Ascending aorta (tissue), 2 donors: ENCODE results near the gene ARPC5L. TPM values are rescaled to one million over a fixed set of nuclear protein-coding genes. Genes with fewer than 3 reads are reported as not detected.

Experiments used
- DNase-seq, 2 donors: peaks; one replicate each; pipeline ENCODE4 v3.0.0-alpha.2; 2019; ENCODE audit warnings: low spot score in 2 of 2
- H3K27ac ChIP-seq, 2 donors: fragments of 200-600 bp; sonication (generic); one replicate each; pipeline ENCODE4 v1.5.1; 2016 to 2017; ENCODE audit warnings: mild to moderate bottlenecking in 1 of 2
- H3K27me3 ChIP-seq: fragments of 200-600 bp; sonication (generic); one replicate; pipeline ENCODE4 v1.5.1; 2017
- H3K36me3 ChIP-seq, 2 donors: fragments of 200-600 bp; sonication (generic); one replicate each; pipeline ENCODE4 v1.5.1; 2016
- H3K4me1 ChIP-seq, 2 donors: fragments of 200-600 bp; sonication (generic); one replicate each; pipeline ENCODE4 v1.5.1; 2016 to 2017; ENCODE audit warnings: mild to moderate bottlenecking in 1 of 2
- H3K4me3 ChIP-seq, 2 donors: fragments of 200-600 bp; sonication (generic); one replicate each; pipeline ENCODE4 v1.5.1; 2016 to 2017; ENCODE audit warnings: mild to moderate bottlenecking in 1 of 2
- H3K9me3 ChIP-seq, 2 donors: fragments of 200-600 bp; sonication (generic); one replicate each; pipeline ENCODE4 v1.5.1; 2016
- intact Hi-C: fragments of 100-400 bp; cut with DNase I; formaldehyde crosslinking; loops from one replicate; pipeline ENCODE4 v1.15.1; 2023
- total RNA-seq: library from RNA; depleted of rRNA; stranded (reverse); fragments of >200 nt; gene quantifications from one replicate; pipeline ENCODE4 v1.1.0, GENCODE V29; 2016
- TF ChIP-seq, protein P1 (sequence below), 3 experiments: fragments of 200-600 bp in 2 of 3; fragments of 450-650 bp in 1 of 3; sonication (generic) in 2 of 3; IDR thresholded peaks; one replicate each; pipeline ENCODE4 v1.5.1; 2016 to 2019; ENCODE audit warnings: antibody characterized with exemption in 3 of 3, mild to moderate bottlenecking in 1 of 3, moderate library complexity in 1 of 3

The ARPC5L gene
- total RNA-seq, 1 donor from 2014 or later: 12.0 TPM

DNA sequence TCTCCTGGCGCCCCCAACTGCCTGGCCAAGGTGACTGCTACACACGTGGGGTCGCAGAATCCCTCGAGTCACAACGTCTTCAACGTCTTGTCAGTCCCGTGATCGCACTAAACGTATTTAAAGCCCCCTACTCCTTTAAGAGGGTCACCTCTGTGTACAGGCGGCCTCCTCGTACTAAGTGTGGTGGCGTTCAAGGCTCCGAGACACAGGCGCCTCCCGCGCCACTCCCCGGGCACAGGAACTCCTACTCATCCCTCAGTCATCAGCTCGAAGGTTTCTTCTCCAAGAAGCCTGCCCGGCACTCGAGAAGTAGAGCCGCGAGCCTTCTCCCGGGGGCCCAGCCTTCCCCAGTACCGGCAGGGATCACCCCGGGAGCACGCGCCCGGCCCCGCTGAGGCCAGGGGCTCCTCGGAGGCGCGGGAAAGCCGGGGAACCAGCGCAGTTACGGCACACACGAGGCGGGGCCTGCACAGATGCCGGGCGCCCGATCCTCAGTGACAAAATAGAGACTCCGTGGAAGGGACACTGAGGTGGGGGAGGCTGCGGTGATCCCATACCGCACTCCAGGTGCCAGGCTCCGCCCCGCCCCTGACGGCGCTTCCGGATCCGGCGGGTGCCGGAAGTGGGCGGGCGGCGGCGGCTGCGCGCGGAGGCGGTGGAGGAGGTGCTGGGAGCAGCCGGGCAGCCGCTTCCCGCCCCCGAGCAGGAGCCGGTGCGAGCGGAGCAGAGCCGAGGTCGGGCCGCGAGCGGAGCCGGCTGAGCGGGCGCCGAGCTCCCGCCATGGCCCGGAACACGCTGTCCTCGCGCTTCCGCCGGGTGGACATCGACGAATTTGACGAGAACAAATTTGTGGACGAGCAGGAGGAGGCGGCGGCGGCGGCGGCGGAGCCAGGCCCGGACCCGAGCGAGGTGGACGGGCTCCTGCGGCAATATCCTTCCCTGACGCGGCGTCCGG is 6.9 kb downstream of the ARPC5L start:
- TF ChIP-seq, protein P1, sequence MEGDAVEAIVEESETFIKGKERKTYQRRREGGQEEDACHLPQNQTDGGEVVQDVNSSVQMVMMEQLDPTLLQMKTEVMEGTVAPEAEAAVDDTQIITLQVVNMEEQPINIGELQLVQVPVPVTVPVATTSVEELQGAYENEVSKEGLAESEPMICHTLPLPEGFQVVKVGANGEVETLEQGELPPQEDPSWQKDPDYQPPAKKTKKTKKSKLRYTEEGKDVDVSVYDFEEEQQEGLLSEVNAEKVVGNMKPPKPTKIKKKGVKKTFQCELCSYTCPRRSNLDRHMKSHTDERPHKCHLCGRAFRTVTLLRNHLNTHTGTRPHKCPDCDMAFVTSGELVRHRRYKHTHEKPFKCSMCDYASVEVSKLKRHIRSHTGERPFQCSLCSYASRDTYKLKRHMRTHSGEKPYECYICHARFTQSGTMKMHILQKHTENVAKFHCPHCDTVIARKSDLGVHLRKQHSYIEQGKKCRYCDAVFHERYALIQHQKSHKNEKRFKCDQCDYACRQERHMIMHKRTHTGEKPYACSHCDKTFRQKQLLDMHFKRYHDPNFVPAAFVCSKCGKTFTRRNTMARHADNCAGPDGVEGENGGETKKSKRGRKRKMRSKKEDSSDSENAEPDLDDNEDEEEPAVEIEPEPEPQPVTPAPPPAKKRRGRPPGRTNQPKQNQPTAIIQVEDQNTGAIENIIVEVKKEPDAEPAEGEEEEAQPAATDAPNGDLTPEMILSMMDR (IDR thresholded peaks at IDR 0.05): no peak
- intact Hi-C loops: loop anchor here (1.0 to 10.0 kb wide), 4 partner anchors 7 to 879 kb away; partner anchors contain the start of genes GOLGA1, PBX3, RPL35 and SCAI

DNA sequence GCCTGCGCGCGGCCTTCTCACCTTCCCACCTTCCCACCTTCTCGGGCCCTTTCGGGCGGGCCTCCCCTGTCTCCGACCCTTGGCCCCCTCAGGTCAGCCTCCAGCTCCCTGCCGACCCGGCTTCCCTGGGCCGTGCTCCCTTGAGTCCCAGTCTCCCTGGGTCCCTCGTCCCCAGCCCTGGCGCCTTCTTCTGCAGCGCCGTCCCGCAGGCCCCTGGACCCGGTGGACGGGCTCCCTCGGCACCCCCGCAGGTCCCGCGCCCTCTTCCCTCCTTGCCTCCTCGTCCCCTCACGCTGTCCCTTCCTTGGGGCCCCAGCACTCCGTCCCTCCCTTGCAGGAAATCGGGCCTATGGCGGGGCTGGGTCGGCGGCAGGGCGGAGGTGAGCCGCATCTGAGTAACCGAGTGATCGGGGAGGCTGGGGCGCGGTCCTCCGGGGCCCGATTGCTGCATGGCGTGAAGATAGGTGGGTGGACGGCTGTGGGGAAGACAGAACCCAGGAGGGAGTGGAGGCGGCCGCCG is 7.6 kb downstream of the ARPC5L start:
- Histone ChIP-seq H3K4me3 (peak overlapping the region; percentile 63 to 84), H3K4me1 (peaks cover 8 to 31% of the 10 kb centered on the region in 2 donors), H3K27me3 (no peaks in the 10 kb centered on the region), H3K9me3 (no peaks in the 10 kb centered on the region), H3K36me3 (peaks cover 9 to 11% of the 10 kb centered on the region in 2 donors), H3K27ac (peak overlapping the region; percentile 89 to 96)
- no peak for DNase-seq
- intact Hi-C loops: loop anchor here (1.0 to 10.0 kb wide), 4 partner anchors 8 to 878 kb away; partner anchors contain the start of genes GOLGA1, PBX3, RPL35 and SCAI
- TF ChIP-seq, protein P1 (IDR thresholded peaks at IDR 0.05): no peak

More for the DNA sequence above, 6.9 kb downstream of the ARPC5L start:
- Histone ChIP-seq H3K27ac (peak overlapping the region; percentile 89 to 96), H3K4me1 (peaks cover 8 to 31% of the 10 kb centered on the region in 2 donors), H3K9me3 (no peaks in the 10 kb centered on the region), H3K27me3 (no peaks in the 10 kb centered on the region), H3K4me3 (peak overlapping the region; percentile 63 to 84), H3K36me3 (peaks cover 4% of the 10 kb centered on the region in 2 donors)
- peak; percentile 30 to 92 for DNase-seq

DNA sequence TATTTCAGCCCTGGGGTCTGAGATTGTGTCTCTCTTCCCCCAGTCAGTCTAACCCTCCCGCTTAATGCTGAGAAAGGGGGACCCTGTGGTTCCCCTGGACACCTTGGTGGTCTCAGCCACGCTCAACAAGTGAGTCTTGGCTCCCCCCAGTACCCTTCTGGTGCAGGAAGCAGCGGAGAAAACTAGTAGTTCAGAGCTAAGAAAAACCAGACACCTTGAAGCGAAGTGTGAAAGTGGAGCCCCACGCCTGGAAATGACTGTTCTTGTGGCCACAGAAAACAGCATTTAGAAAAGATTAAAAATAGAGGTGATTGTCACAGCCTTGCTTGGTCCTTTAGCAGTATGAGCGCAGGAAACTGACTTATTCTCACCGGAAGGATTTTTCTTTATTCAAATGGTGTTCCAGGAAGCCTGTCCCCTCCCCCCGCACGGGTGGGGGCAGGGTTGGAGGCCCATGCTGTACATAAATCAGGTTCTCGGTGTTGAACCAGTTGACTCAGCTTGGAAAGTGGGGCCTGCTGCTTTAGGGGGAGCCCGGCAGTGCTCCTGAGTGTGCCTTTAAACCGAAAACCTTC is 8.1 kb downstream of the ARPC5L start:
- Histone ChIP-seq H3K9me3 (no peaks in the 10 kb centered on the region), H3K36me3 (peaks cover 12 to 17% of the 10 kb centered on the region in 2 donors), H3K4me3 (peak overlapping the region; percentile 63 to 84), H3K27me3 (no peaks in the 10 kb centered on the region), H3K4me1 (peaks cover 8 to 31% of the 10 kb centered on the region in 2 donors), H3K27ac (peak overlapping the region; percentile 89 to 96)
- no peak for DNase-seq
- intact Hi-C loops: loop anchor here (1.0 to 10.0 kb wide), 4 partner anchors 9 to 877 kb away; partner anchors contain the start of genes GOLGA1, PBX3, RPL35 and SCAI
- TF ChIP-seq, protein P1 (IDR thresholded peaks at IDR 0.05): no peak

DNA sequence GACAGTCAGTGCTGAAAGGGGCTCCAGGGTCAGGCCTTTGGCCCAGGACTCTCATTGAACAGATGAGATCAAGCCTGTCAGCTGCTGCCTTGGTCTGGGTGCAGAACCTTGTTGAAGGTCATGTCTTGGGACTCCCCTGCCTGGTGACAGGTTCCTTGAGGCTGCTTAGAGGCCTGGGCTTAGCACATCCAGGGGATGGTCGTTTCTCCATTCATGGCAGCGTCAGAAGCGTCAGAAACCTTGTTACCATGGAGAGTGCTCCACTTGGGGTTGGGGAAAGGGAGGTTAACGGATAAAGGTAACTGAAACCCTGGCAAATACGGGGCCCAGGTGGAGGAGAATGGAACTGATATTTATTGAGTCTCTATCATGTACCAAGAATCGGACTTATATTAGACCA is 8.8 kb downstream of the ARPC5L start:
- Histone ChIP-seq H3K36me3 (peaks cover 19 to 23% of the 10 kb centered on the region in 2 donors), H3K27me3 (no peaks in the 10 kb centered on the region), H3K9me3 (no peaks in the 10 kb centered on the region), H3K27ac (peak overlapping the region; percentile 89 to 96), H3K4me1 (peaks cover 8 to 31% of the 10 kb centered on the region in 2 donors), H3K4me3 (peak overlapping the region; percentile 63 to 84)
- intact Hi-C loops: no loop called here
- TF ChIP-seq, protein P1 (IDR thresholded peaks at IDR 0.05): no peak
- DNase-seq: no peak

DNA sequence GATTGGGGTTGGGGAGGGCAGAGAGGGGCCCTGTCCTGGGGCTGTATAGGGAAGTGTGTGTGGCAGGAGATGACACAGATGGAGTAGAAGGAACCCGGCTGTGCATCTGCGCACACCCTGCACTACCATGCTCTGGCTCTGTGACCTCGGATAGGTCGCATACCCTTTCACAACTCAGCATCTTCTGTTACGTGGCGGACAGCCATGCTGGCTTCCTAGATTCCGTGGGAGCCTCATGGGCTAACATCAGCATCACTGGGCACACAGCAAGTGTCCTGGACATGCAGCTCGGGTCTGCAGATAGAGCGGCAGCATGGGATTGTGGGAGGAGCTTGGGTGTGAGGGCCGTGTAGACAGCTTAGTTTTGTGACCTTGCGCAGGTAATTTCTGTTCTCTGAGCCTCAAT is 9.2 kb downstream of the ARPC5L start:
- intact Hi-C loops: no loop called here
- peaks cover 8 to 31% of the 10 kb centered on the region in 2 donors for H3K4me1 ChIP-seq
- no peak overlapping the region for H3K4me3 ChIP-seq
- DNase-seq: no peak
- H3K9me3 ChIP-seq: no peaks in the 10 kb centered on the region
- TF ChIP-seq, protein P1 (IDR thresholded peaks at IDR 0.05): no peak
- H3K27me3 ChIP-seq: no peaks in the 10 kb centered on the region
- peak overlapping the region in 1 of 2 donors; percentile 89 for H3K27ac ChIP-seq
- peaks cover 23 to 28% of the 10 kb centered on the region in 2 donors for H3K36me3 ChIP-seq
